Progenitor cell of endocrine pancreas (in vitro differentiated cells): ENCODE results near the gene LIPH. TPM values are rescaled to one million over a fixed set of nuclear protein-coding genes. Genes with fewer than 3 reads are reported as not detected.
A peak's percentile ranks its signal among the peaks of the same experiment; 100 is the strongest.

Experiments
- DNase-seq: peaks from one replicate; pipeline ENCODE4 v3.0.0; 2021; ENCODE audit warnings: low spot score; ENCODE audit not compliant: unreplicated experiment
- H3K27ac Mint-ChIP-seq: 2 replicates; pipeline ENCODE4 v1.8.0; 2021; ENCODE audit warnings: mild to moderate bottlenecking, moderate library complexity, mixed read lengths
- H3K27me3 Mint-ChIP-seq: 2 replicates; pipeline ENCODE4 v1.8.0; 2021; ENCODE audit warnings: mixed read lengths
- H3K36me3 Mint-ChIP-seq: 2 replicates; pipeline ENCODE4 v1.8.0; 2022; ENCODE audit warnings: mixed read lengths; ENCODE audit not compliant: insufficient read depth
- H3K4me1 Mint-ChIP-seq: 2 replicates; pipeline ENCODE4 v1.8.0; 2021; ENCODE audit warnings: low read depth, mixed read lengths
- H3K4me3 Mint-ChIP-seq: 2 replicates; pipeline ENCODE4 v1.8.0; 2021; ENCODE audit warnings: low read depth, mild to moderate bottlenecking, moderate library complexity, mixed read lengths
- H3K9me3 Mint-ChIP-seq: 2 replicates; pipeline ENCODE4 v1.8.0; 2021; ENCODE audit warnings: low read depth, mixed read lengths
- total RNA-seq: library from RNA; stranded (reverse); gene quantifications from 2 replicates; pipeline ENCODE4 v1.2.1, GENCODE V29; 2021
- TF ChIP-seq, protein P1 (sequence below): fragments of 200-600 bp; sonication (generic); IDR thresholded peaks from one replicate; pipeline ENCODE4 v1.5.0; 2021; ENCODE audit warnings: antibody characterized with exemption, mild to moderate bottlenecking; ENCODE audit not compliant: unreplicated experiment

LIPH gene
- total RNA-seq, 1 donor from 2014 or later = 0.79 TPM

- Mint-ChIP-seq H3K4me1 (peaks cover 23% of the 10 kb centered on the region), H3K4me3 (peak overlapping the region; percentile 94), H3K9me3 (no peaks in the 10 kb centered on the region), H3K27me3 (peaks cover 14% of the 10 kb centered on the region), H3K36me3 (no peaks in the 10 kb centered on the region), H3K27ac (peak overlapping the region; percentile 99)
- TF ChIP-seq, protein P1, sequence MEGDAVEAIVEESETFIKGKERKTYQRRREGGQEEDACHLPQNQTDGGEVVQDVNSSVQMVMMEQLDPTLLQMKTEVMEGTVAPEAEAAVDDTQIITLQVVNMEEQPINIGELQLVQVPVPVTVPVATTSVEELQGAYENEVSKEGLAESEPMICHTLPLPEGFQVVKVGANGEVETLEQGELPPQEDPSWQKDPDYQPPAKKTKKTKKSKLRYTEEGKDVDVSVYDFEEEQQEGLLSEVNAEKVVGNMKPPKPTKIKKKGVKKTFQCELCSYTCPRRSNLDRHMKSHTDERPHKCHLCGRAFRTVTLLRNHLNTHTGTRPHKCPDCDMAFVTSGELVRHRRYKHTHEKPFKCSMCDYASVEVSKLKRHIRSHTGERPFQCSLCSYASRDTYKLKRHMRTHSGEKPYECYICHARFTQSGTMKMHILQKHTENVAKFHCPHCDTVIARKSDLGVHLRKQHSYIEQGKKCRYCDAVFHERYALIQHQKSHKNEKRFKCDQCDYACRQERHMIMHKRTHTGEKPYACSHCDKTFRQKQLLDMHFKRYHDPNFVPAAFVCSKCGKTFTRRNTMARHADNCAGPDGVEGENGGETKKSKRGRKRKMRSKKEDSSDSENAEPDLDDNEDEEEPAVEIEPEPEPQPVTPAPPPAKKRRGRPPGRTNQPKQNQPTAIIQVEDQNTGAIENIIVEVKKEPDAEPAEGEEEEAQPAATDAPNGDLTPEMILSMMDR = no peak
- DNase-seq = no peak
Measured at GRCh38 chr3:185585518-185585858, 33.1 kb upstream of the LIPH start.

DNA sequence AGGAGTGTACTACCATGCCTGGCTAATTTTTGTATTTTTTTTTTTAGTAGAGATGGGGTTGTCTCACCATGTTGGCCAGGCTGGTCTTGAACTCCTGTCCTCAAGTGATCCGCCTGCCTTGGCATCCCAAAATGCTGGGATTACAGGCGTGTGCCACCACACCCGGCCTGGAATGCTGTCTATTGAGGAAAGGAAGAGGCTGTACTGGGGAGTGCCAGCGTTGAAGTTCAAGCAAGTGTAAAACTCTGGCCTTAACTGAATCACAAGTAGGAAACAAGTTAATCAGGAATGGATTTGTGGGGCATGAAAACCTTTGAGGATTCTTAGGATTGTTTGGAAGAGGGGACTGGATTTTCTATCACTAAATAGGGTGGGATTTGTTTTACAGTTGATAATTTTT is 32.3 kb upstream of the LIPH start:
- Mint-ChIP-seq H3K4me1 (peaks cover 23% of the 10 kb centered on the region), H3K4me3 (peak overlapping the region; percentile 19), H3K27me3 (peaks cover 14% of the 10 kb centered on the region), H3K9me3 (no peaks in the 10 kb centered on the region), H3K36me3 (no peaks in the 10 kb centered on the region), H3K27ac (peak overlapping the region; percentile 65)
- no peak for DNase-seq
- TF ChIP-seq, protein P1 = no peak

DNA sequence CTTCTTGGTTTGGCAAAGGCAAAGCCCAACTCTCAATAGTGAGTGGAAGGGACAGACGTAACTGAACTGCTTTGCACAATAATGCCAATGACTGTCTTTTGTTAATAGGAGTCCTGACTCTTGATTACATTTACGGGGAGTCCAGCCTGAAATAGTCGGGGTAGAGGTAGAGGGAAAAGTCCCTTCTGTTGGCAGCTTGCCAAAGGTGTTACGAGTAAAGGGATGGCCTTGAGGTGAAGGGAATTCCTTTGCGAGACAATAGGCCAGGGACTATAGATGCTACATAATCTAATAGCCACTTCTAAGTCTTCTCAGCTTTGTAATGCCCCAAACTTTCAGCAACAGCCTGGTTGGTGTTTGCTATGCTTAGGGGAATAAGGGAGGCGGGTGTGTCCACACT is 31.5 kb upstream of the LIPH start:
- no peak for DNase-seq
- Mint-ChIP-seq H3K36me3 (no peaks in the 10 kb centered on the region), H3K9me3 (no peaks in the 10 kb centered on the region), H3K27ac (no peak overlapping the region), H3K27me3 (peaks cover 14% of the 10 kb centered on the region), H3K4me3 (no peak overlapping the region), H3K4me1 (peaks cover 23% of the 10 kb centered on the region)
- TF ChIP-seq, protein P1 = no peak

GRCh38 chr3:185582871-185583270 is 30.5 kb upstream of the LIPH start:
- no peak for DNase-seq
- no peaks in the 10 kb centered on the region for H3K36me3 Mint-ChIP-seq
- TF ChIP-seq, protein P1 = no peak
- peaks cover 21% of the 10 kb centered on the region for H3K4me1 Mint-ChIP-seq
- no peak overlapping the region for H3K27ac Mint-ChIP-seq
- H3K27me3 Mint-ChIP-seq = peaks cover 14% of the 10 kb centered on the region
- H3K9me3 Mint-ChIP-seq = no peaks in the 10 kb centered on the region
- no peak overlapping the region for H3K4me3 Mint-ChIP-seq

GRCh38 chr3:185582236-185582635 is 29.8 kb upstream of the LIPH start:
- no peak for DNase-seq
- Mint-ChIP-seq H3K9me3 (no peaks in the 10 kb centered on the region), H3K27ac (no peak overlapping the region), H3K4me3 (no peak overlapping the region), H3K36me3 (no peaks in the 10 kb centered on the region), H3K27me3 (peaks cover 14% of the 10 kb centered on the region), H3K4me1 (peaks cover 20% of the 10 kb centered on the region)
- TF ChIP-seq, protein P1 = no peak
